HCT116 (cell line): ENCODE data around the gene MEAF6. TPM values are rescaled to one million over a fixed set of nuclear protein-coding genes. Genes with fewer than 3 reads are reported as not detected.
A peak's percentile ranks its signal among the peaks of the same experiment; 100 is the strongest.

Experiments
- ATAC-seq: fragments of 200-7000 bp; cut with Tn5 transposase; 2 replicates; pipeline ENCODE4 v1.9.1; 2020; ENCODE audit warnings: mild to moderate bottlenecking, moderate library complexity
- BruUV-seq: library from RNA; stranded (reverse); fragments of 400-500 nt; replicated peaks from 2 replicates; lab custom pipeline; 2021; lab: Mats Ljungman, UMichigan
- CTCF ChIA-PET: fragments of 300-600 bp; sonication (Branson Sonifier 250); formaldehyde crosslinking; loops from one replicate; lab custom pipeline; 2021; ENCODE audit warnings: antibody characterized with exemption; lab: Charles Lee
- POLR2A ChIA-PET: fragments of 300-600, 350-600 bp; sonication (Branson Sonifier 250); formaldehyde crosslinking; loops from one replicate; lab custom pipeline; 2021; ENCODE audit warnings: antibody characterized with exemption; lab: Charles Lee
- RAD21 ChIA-PET, 2 experiments: fragments of 300-600 bp; sonication (Branson Sonifier 250); formaldehyde crosslinking; loops; one replicate each; lab custom pipeline; 2023; ENCODE audit warnings: low total read pairs in 2 of 2; ENCODE audit not compliant: uncharacterized antibody in 2 of 2, unreplicated experiment in 2 of 2, low non-redundant PET in 1 of 2; lab: Charles Lee
- DNase-seq: peaks from one replicate; pipeline ENCODE4 v3.0.0-alpha.2; 2010; ENCODE audit warnings: low read depth, low spot score
- H2AFZ ChIP-seq: fragments of 200-600 bp; shearing (Covaris generic), sonication (generic); 2 replicates; pipeline ENCODE4 v1.6.1; 2017; ENCODE audit warnings: low read depth, mixed run types, mixed read lengths, antibody characterized with exemption, low read length; ENCODE audit not compliant: poor library complexity, severe bottlenecking
- H3K27ac ChIP-seq: 2 replicates; pipeline ENCODE4 v1.5.1; 2012; ENCODE audit warnings: low read depth, low read length
- H3K27me3 ChIP-seq: fragments of 200-600 bp; sonication (generic); 2 replicates; pipeline ENCODE4 v1.6.1; 2016; ENCODE audit warnings: mixed run types, low read length, mixed read lengths; ENCODE audit not compliant: insufficient read depth
- H3K36me3 ChIP-seq, 2 experiments: fragments of 200-500 bp in 1 of 2; fragments of 200-600 bp in 1 of 2; sonication (Bioruptor generic) in 1 of 2; sonication (generic) in 1 of 2; 2 replicates each; pipeline versions ENCODE4 v1.5.1 to v1.6.1; 2014 to 2016; ENCODE audit warnings: low read length in 2 of 2, inconsistent platforms in 1 of 2, mixed read lengths in 1 of 2, mixed run types in 1 of 2; ENCODE audit not compliant: insufficient read depth in 2 of 2, control insufficient read depth in 1 of 2
- H3K4me1 ChIP-seq, 2 experiments: fragments of 200-600 bp in 1 of 2; sonication (generic) in 1 of 2; 2 replicates each; pipeline versions ENCODE4 v1.5.1 to v1.6.1; 2012 to 2017; ENCODE audit warnings: low read length in 2 of 2, inconsistent platforms in 1 of 2, mild to moderate bottlenecking in 1 of 2, mixed read lengths in 1 of 2, mixed run types in 1 of 2, moderate library complexity in 1 of 2; ENCODE audit not compliant: insufficient read depth in 2 of 2, control insufficient read depth in 1 of 2
- H3K4me2 ChIP-seq: fragments of 200-600 bp; sonication (generic); 2 replicates; pipeline ENCODE4 v1.6.1; 2017; ENCODE audit warnings: mixed run types, low read length, mixed read lengths
- H3K4me3 ChIP-seq, 2 experiments: fragments of 200-600 bp in 1 of 2; sonication (generic) in 1 of 2; replicated peaks in 1 of 2; 2 replicates each; pipeline ENCODE4 v1.5.1; 2011 to 2016; ENCODE audit warnings: low read length in 2 of 2, control low read depth in 1 of 2, low read depth in 1 of 2, mild to moderate bottlenecking in 1 of 2, mixed read lengths in 1 of 2, mixed run types in 1 of 2
- H3K79me2 ChIP-seq: fragments of 200-600 bp; sonication (generic); 2 replicates; pipeline ENCODE4 v1.6.1; 2017; ENCODE audit warnings: mild to moderate bottlenecking, mixed run types, low read length, moderate library complexity, mixed read lengths; ENCODE audit not compliant: insufficient read depth
- H3K9ac ChIP-seq: fragments of 200-600 bp; sonication (generic); 2 replicates; pipeline ENCODE4 v1.6.1; 2016; ENCODE audit warnings: low read length, mixed read lengths
- H3K9me2 ChIP-seq: fragments of 200-600 bp; sonication (generic), shearing (Covaris generic); 2 replicates; pipeline ENCODE4 v1.6.1; 2017; ENCODE audit warnings: mixed run types, mild to moderate bottlenecking, moderate library complexity; ENCODE audit not compliant: insufficient read depth
- H3K9me3 ChIP-seq, 2 experiments: fragments of 200-500 bp in 1 of 2; fragments of 200-600 bp in 1 of 2; sonication (Bioruptor generic) in 1 of 2; sonication (generic) in 1 of 2; 2 replicates each; pipeline ENCODE4 v1.6.1; 2014 to 2017; ENCODE audit warnings: low read length in 2 of 2, mixed read lengths in 2 of 2, inconsistent platforms in 1 of 2, low read depth in 1 of 2, mild to moderate bottlenecking in 1 of 2, mixed run types in 1 of 2, moderate library complexity in 1 of 2; ENCODE audit not compliant: control insufficient read depth in 1 of 2, insufficient read depth in 1 of 2
- H4K20me1 ChIP-seq: fragments of 200-600 bp; sonication (generic), shearing (Covaris generic); 2 replicates; pipeline ENCODE4 v1.6.1; 2017; ENCODE audit warnings: mixed run types, mild to moderate bottlenecking, moderate library complexity; ENCODE audit not compliant: insufficient read depth
- ELF1 ChIP-seq: IDR thresholded peaks from 2 replicates; pipeline ENCODE4 v1.6.1; 2012; ENCODE audit warnings: low read depth, borderline replicate concordance
- FOSL1 ChIP-seq: IDR thresholded peaks from 2 replicates; pipeline ENCODE4 v1.6.1; 2012; ENCODE audit warnings: low read depth
- MAX ChIP-seq: IDR thresholded peaks from 2 replicates; pipeline ENCODE4 v1.6.1; 2012
- intact Hi-C: fragments of 100-400 bp; cut with micrococcal nuclease; formaldehyde crosslinking; loops from 2 replicates; pipeline ENCODE4 v1.10.0; 2022
- total RNA-seq: library from RNA; stranded (reverse); gene quantifications from one replicate; pipeline ENCODE4 v1.2.1, GENCODE V29; 2021; ENCODE audit not compliant: unreplicated experiment
- TF ChIP-seq, protein P1 (sequence below): IDR thresholded peaks from 2 replicates; pipeline ENCODE4 v1.6.1; 2012

Gene MEAF6
- total RNA-seq, 1 experiment from 2014 or later = 50.3 TPM

- TF ChIP-seq, protein P1, sequence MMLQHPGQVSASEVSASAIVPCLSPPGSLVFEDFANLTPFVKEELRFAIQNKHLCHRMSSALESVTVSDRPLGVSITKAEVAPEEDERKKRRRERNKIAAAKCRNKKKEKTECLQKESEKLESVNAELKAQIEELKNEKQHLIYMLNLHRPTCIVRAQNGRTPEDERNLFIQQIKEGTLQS = no peak
- TF ChIP-seq MAX = no peak
- TF ChIP-seq, all 23 proteins: peak for 0
Measured at GRCh38 chr1:37495875-37496274, 18.7 kb downstream of the MEAF6 start (continued).

DNA sequence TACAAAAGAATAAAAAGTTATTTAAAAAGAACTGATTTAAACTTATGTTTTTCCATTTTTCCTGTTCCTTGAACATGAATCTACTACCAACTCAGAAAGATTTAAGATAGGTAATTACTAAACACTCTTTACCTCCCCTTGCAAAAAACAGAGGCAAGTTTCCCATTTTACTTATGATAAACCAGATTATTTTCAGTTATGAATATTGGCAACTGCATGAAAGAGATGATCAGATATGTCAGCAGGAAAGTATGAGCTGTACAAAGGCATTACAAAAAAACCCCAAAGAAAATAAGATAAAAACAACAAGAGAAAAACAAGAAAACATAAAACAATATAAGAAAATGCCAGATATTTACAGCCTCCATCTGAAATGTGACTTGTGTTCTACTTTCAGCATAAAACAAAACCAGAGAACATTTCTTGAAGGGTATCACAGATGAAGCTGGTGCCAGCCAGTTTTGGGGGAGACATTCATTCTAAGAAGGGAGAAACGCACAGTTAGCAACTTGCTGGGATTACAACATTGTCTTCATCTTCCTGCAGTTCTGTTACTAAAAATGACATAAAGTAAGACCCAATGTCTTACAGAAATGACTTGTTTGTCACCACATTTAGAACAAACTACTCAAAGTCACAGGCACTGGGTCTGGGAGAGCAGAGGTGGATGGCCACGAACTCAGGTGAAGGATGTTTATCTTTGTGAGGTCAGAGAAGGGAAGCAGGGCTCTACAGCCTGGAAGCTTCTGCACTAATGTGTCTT is 21.0 kb downstream of the MEAF6 start:
- Histone ChIP-seq H3K9me2 (no peaks in the 10 kb centered on the region), H3K4me3 (no peak overlapping the region), H3K79me2 (no peaks in the 10 kb centered on the region), H3K9ac (no peak overlapping the region)
- POLR2A ChIA-PET = no interaction called here
- RAD21 ChIA-PET = interaction anchor here in 1 of 2 experiments (0.7 kb wide), 1 partner anchor 366 kb away, joined by 3 read pairs; the partner anchor contains the start of gene MTF1
- intact Hi-C loops = no loop called here
- BruUV-seq = TSS peak; percentile 20
- ATAC-seq = no peak
- TF ChIP-seq FOSL1 (no peak), ELF1 (no peak)
- TF ChIP-seq, protein P1 = no peak
- TF ChIP-seq, all 23 proteins: peak for 0
- DNase-seq = no peak
- CTCF ChIA-PET = interaction anchor here (2.4 kb wide), 1 partner anchor 16 kb away, joined by 9 read pairs; no protein-coding TSS in a partner anchor
- Histone ChIP-seq H3K36me3 (peaks cover 5 to 8% of the 10 kb centered on the region in 2 experiments; a peak in 1 of 4 replicates), H3K27ac (no peak overlapping the region), H3K9me3 (no peaks in the 10 kb centered on the region), H3K4me2 (no peak overlapping the region), H3K27me3 (no peaks in the 10 kb centered on the region), H4K20me1 (peaks cover 3% of the 10 kb centered on the region; the same call in 1 of the 2 replicates), H2AFZ (no peak overlapping the region), H3K4me1 (0 out of 4 replicates have a peak, but pooled peaks cover 0 to 3% of the 10 kb centered on the region in 2 experiments)
